SK-MEL-5 (cell line): Measurements from ENCODE around the gene MAPK14. TPM values are rescaled to one million over a fixed set of nuclear protein-coding genes. Genes with fewer than 3 reads are reported as not detected.
A peak's percentile ranks its signal among the peaks of the same experiment; 100 is the strongest.

Experiments used
- DNase-seq: peaks from one replicate; pipeline ENCODE4 v3.0.0-alpha.2; 2016; ENCODE audit warnings: low read depth, low spot score
- in situ Hi-C: cut with HindIII; loops from 2 replicates; pipeline ENCODE4 v1.10.0; 2016; ENCODE audit warnings: low sequenced_read_pairs, high pct_unique_total_duplicates, low pct_unique_long_range_greater_than_20kb
- total RNA-seq: library from RNA; depleted of rRNA; stranded (reverse); fragments of >200 nt; shearing (Covaris generic); gene quantifications from 2 replicates; pipeline ENCODE4 v1.2.3, GENCODE V29; 2014

MAPK14 gene
- total RNA-seq, 1 experiment from 2014 or later = 28.2 TPM

DNA sequence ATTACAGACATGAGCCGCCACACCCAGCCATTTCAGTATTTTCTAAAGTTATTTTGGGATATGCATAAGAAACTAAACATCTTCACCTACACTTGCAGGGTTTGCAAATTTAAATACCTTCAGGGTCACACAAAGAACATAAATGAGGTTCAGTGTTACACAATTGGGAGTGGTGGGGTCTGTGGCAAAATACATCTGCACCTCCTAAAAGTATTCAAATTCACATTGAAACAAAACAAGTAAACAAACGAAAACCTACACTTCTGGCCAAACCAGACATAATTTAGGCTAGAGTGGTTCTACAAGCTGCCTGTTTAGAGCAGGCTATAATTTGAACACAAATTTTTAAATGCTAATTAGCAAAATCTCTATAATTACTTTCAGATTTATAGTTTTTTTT is 34.6 kb downstream of the MAPK14 start:
- DNase-seq = no peak
- in situ Hi-C loops = no loop called here

DNA sequence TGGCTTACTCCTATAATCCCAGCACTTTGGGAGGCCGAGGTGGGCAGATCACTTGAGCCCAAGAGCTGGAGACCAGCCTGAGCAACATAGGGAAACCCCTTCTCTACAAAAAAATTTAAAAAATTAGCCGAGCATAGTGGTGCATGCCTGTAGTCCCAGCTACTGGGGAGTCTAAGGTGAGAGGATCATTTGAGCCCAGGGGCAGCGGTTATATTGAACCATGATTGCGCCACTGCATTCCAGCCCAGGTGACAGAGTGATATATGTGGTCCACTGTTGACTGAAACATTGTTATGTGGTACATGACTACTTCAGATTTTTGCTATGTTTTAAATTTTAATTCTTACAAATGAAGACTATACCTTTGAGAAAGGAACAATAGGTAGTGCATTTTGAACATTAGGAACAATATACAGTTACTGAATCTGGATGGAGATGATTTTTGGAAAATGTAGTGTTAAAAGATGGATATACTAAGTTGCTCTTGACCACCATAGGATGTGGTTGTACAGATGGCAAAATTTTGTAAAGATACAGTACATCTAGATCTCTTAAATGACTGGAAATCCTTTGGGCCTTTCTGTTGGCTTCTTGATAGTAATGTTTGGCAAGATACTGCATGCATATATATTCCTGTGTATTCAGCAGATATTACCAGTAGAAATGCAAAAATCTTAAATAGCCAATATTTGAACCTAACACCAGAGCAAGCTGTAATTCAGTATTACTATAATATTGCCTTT is 35.9 kb downstream of the MAPK14 start:
- DNase-seq = no peak
- in situ Hi-C loops = no loop called here

DNA sequence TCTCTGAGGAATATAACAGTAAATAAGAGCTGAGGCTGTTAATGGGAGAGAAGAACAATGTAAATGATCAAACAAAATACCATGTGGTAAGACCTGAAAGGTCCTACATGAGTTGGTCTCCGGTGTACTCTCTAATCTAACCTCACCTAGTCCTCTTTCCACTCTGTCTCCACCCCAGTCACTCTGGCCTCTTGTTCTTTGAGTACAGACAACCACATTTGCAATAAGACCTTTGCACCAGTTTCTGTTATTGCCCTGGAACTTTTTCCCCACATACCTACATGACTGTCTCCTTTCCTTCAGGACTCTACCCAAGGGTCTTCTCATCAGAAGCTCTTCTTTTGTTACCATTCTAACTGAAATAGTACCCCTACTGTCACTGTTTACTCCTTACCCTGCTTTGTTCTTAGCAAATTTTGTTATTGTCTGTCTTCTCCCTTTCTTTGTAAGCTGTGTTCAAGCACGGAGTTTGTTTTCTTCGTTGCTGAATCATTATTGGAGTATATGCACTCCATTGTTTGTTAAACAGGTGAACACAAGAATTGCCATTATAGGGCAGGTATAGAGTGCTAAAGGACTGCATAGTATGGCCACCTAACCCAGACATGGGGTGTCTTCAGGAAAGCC is 37.3 kb downstream of the MAPK14 start:
- in situ Hi-C loops = no loop called here
- no peak for DNase-seq

DNA sequence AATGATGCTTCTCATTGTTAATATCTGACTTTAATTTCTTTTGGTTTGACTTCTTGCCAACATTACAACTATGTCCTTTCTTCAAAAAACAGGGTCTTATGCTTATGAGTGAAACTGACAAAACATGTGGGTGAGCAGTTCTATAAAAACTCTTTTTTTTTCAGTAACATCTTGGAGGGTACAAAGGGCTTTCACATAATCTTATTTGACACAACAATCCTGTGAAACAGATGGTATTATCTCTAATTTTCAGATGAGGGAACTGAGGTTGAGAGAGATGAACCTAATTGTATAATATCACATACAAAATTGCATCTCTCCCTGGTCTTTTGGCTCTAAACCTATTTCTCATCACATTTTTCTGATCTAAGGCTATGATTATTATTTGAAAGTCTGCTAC is 38.3 kb downstream of the MAPK14 start:
- in situ Hi-C loops = no loop called here
- peak; percentile 13 for DNase-seq

DNA sequence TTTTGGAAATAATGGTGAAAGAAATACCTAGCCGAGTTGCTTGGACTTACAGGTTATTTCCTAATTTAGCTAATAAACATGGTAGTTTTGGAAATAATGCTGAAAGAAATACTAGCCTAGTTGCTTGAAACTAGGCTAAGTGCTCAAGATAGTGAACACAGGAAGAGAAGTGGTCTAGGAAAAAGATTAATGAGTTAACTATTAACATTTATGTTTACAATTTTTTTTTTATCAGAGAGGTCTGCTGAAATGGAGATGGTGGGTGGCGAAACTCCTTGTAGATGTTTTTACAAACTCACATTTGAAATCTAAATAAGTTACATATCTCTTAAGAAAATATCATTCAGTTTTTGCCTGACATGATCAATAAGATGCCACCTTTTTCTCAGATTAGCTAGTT is 39.2 kb downstream of the MAPK14 start:
- DNase-seq = no peak
- in situ Hi-C loops = no loop called here

DNA sequence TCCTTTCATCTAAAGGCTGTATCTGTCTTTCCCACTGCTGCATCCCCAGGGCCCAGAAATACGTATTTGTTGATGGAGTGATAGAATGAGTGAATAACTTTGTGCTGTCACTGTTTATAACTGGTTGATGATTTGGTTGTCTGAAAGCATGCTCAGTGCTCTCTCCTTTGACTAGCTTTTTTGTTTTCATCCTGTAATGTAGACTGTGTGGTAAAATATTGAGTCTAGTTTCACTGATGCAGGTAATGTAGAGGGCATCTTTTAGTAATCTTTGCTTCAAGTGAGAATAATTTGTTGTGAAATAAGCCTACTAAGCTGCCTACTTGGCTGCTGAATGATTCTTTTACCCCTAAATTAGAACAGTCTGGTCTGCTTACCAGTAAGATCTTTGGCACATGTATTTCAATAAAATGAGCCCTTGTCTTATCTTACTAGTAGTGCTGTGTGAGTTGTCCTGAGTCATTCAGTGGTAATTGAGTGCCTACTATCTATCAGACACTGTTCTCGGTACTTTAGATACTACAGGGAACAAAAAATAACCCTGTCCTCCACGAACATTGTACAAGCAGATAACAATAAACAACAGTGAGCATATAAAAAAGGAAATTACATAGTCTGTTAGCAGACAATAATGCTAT is 39.9 kb downstream of the MAPK14 start:
- DNase-seq = peak; percentile 38
- in situ Hi-C loops = no loop called here

DNA sequence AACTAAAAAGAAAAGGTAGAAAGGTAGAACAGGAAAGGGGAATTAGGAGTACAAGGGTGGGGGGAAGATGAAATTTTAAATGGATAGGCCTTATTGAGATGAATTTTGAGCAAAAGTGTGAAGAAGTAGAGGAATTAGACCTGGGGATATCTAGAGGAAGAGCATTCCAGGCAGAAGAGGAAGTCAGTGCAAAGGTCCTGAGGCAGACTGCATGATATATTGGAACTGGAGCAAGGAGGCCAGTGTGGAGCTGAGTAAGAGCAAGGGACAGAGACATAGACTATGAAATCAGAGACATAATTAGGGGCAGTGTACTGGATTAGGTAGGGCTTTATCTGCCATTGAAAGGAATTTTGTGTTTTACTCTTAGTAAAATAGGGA is 40.4 kb downstream of the MAPK14 start:
- DNase-seq = no peak
- in situ Hi-C loops = no loop called here

DNA sequence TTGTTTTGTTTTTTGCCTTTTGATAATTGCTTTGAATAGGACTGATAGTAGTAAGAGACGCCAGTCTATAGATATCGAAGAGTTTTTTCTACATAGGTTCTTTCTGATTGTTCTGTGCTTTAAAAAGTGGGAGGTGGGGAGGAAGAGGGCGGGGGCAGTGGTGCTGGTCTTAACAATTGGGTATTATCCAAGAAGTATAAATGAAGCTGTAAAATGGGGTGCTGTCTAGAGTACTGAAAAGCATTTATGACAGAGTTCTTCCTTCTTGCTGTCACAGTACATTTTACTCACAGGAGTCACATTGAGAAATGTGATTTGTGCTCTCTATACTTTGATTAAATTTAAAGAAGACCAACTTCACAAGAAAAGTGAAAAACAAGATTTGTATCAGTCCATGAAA is 41.0 kb downstream of the MAPK14 start:
- in situ Hi-C loops = no loop called here
- no peak for DNase-seq

DNA sequence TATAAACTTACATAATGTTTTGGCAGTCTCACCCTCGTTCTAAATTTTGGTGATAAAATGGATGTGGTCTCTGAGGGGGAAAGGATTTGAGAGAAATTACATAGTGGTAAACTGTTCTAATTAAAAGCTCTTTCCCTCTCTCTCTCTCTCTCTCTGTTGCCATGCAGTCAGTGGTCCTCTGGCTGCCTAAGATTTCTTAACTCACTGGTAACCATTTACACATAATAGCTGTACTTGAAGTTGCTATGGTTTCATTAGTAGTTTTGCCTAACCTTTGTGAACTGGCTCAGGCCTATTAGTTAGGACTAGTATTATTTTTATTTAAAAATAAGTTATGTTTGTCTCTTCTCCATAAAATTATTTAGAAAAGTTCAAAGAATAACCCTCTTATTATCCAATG is 42.0 kb downstream of the MAPK14 start:
- DNase-seq = no peak
- in situ Hi-C loops = no loop called here

DNA sequence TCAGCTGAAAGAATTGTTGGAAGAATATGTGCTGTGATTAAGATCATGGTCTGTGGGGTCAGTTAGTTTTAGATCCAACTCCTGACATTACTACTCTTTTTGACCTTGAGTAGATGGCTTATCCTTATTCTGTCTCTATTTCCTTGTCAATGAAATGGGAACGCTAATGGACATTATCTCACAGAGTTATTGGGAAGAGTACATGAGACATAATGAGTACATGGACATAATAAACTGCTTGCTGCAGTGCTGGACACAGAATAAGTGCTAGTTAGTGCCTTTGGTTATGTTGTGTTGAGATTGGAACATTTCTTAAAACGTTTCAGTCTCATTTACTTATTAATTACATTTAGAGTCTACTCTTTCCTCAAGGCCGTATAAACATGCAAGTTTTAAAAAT is 42.6 kb downstream of the MAPK14 start:
- in situ Hi-C loops = no loop called here
- no peak for DNase-seq

DNA sequence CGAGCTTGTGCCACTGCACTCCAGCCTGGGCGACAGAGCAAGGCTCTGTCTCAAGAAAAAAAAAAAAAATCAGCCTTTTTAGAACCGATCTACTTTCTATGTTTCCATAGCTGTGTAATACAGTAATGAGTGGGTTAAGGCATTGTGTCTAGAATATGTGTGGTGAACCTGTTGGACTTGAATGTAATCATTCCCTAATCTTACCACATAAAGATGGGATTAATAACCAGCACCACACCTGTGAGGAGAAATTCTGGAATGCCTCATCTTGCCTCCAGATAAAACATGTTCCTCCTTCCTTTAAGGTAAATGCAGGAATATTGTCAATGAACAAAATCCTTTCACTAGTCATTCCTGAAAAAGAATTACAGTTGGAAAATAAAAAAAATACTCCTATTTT is 43.7 kb downstream of the MAPK14 start:
- in situ Hi-C loops = no loop called here

DNA sequence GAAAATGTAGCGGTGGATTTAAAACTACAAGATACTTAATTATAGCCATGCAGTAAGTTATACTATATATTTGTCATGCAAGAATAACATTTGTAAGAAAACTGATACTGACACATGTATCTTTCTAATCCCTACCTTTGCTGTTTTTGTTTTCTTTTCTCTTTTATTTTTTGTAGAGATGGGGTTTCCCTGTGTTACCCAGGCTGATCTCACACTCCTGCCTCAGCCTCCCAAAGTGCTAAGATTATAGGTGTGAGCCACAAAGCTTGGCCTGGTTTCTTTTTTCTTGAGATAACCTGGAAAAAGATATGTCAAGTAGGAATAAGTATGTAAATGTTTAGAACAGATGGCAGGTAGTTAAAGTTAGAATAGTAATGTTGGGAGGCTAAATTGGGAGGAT is 44.1 kb downstream of the MAPK14 start:
- in situ Hi-C loops = no loop called here
- no peak for DNase-seq

More for the DNA sequence above, 43.7 kb downstream of the MAPK14 start:
- DNase-seq = no peak

DNA sequence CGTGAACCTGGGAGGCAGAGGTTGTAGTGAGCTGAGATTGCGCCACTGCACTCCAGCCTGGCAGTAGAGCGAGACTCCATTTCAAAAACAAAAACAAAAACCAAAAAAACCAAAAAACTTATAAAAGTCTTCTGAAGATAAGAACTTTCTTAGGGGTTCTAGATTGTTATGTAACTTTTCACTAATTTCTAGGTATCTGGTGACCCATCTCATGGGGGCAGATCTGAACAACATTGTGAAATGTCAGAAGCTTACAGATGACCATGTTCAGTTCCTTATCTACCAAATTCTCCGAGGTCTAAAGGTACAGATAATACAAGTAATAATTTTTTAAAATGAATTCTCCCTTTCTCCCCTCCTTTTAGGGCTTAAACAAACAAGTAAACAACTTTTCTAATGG is 45.1 kb downstream of the MAPK14 start:
- DNase-seq = no peak
- in situ Hi-C loops = no loop called here

DNA sequence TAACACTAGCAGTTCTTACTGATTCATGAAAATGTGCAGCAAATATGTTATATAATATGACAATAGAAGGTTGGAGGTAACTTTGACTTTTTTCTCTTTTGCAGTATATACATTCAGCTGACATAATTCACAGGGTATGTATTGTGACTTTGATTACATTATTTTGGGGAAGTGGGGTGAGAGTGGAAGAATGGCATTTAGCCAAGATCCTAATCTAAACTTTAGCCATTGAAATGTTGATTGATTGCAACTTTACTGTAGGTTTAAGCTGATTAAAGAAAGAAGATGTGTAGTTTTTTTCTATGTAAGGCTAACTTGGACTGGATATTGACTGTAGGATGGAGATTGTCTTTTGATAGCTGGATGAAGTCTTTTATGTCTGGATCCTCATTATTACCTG is 46.0 kb downstream of the MAPK14 start:
- in situ Hi-C loops = no loop called here
- DNase-seq = no peak

DNA sequence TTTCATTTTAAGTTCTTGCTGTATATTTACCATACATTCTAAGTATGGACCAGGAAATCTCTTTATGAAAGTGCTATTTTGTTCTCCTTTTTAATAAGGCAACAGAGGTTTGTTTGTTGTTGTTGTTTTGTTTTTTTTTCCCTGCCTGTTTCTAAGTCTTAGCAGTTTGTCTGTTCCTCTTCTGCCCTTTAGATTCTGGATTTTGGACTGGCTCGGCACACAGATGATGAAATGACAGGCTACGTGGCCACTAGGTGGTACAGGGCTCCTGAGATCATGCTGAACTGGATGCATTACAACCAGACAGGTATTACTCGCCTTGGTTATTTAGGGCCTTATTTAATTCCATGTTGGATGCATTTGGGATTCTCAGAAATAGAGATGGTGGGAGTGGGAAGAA is 48.0 kb downstream of the MAPK14 start:
- in situ Hi-C loops = no loop called here
- peak; percentile 16 for DNase-seq

DNA sequence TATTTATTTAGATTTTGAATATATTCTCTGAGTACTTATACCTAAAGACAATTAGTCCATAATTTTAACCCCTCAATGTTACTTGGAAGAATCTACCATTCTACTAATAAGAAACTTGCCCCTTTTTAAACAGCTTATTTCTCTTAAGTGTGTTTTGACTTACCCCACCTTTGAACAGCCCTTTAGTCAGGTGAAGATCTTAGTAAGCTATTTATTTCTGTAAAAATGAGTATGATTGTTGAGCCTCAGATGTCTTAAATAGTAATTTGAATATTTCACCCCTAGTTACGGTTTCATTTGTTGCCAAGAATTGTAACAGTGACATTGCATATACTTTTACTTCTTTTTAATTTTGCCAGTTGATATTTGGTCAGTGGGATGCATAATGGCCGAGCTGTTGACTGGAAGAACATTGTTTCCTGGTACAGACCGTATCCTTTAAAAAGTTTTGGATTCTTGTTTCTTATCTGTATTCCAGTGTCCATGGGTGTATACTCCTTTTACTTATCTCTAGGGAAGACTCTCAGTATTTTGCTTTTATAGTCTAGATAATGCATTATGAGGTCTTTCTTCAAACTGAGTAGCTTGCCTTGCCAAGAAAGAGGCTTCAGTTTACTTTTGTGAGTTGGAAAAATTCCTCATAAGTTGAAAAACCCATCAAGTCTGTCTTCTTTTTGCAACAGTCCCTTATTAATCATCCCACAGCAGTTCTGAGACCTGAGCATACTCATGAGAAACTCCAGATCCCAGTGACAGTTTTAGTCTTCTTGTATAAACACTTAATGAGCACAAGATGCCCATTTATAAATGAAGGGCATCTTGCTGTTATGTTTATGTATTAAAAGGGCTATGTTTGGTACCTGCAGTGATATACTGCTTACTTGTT is 48.8 kb downstream of the MAPK14 start:
- DNase-seq = no peak
- in situ Hi-C loops = no loop called here

DNA sequence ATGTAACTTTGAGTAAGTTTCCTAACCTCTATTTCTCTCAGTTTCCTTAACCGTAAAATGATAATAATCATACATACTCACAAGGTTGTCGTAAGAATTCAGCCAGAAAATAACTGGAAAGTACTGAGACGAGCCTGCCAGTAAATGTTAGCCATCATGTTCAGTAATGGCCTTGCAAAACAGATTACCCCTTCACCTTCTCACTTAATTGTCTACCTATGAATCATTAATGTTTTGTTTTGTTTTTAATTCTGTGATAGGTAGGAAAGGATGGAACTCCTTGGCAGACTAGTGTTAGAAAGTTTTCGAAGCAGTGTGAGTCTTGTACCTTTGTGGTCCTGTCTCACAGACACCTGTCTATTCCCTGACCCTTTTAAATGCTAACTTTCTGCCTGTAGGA is 50.6 kb downstream of the MAPK14 start:
- DNase-seq = no peak
- in situ Hi-C loops = no loop called here

DNA sequence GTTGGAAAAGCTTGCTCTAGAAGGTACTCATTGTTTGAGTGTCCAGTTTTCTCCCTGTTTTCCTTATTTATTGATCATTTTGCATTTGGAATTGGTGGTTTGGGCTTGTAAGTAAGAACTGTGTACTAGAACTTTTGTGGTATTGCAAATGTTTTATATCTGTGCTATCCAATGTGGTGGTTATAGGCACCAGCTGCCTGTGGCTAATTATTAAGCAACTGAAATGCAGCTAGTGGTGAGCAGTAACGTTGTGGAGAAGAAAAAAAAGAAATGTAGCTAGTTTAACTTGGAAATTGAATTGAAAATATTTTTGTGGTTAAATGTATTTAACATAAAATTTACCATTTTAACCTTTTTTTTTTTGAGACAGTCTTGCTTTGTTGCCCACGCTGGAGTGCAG is 52.0 kb downstream of the MAPK14 start:
- in situ Hi-C loops = no loop called here
- no peak for DNase-seq
